ENCODE results near the gene ACAP3.
A peak's percentile ranks its signal among the peaks of the same experiment; 100 is the strongest.
"Not testable (repeated sequence)": the region's sequence is repeated elsewhere in the genome, so short reads cannot be mapped to it uniquely, and the experiment has no call there.

The ACAP3 gene

GRCh38 chr1:1316199-1316598 lies 8.5 kb upstream of the ACAP3 start:
- not testable (repeated sequence) for H3K23ac ChIP-seq (ENCODE audit: low read depth, low read length, poor library complexity); H3K4ac ChIP-seq (ENCODE audit: low read length); H3K18ac ChIP-seq (ENCODE audit: low read length); H2BK5ac ChIP-seq (ENCODE audit: low read length); H2BK120ac ChIP-seq (ENCODE audit: low read depth, low read length); H2AFZ ChIP-seq (ENCODE audit: low read length); H4K91ac ChIP-seq (ENCODE audit: low read depth, low read length, poor library complexity); H3K14ac ChIP-seq (ENCODE audit: low read length); H3K4me1 ChIP-seq (ENCODE audit: control insufficient read depth in 2 of 2, insufficient read depth in 1 of 2, low read depth in 1 of 2, low read length in 2 of 2); H2BK15ac ChIP-seq (ENCODE audit: low read length); H4K8ac ChIP-seq (ENCODE audit: low read depth, low read length); H3K4me3 ChIP-seq (ENCODE audit: low read length in 2 of 2); H3K9me3 ChIP-seq (replicated peaks in 1 of 2; ENCODE audit: control insufficient read depth in 2 of 2, insufficient read depth in 1 of 2, low read depth in 1 of 2, low read length in 2 of 2); H2BK12ac ChIP-seq (ENCODE audit: low read length); H3K4me2 ChIP-seq (ENCODE audit: insufficient read depth, low read length, poor library complexity, severe bottlenecking); DNase-seq (ENCODE audit: low spot score); H3K27me3 ChIP-seq (ENCODE audit: control insufficient read depth in 3 of 3, insufficient read depth in 3 of 3, low read depth in 1 of 3, low read length in 3 of 3); H2AK5ac ChIP-seq (ENCODE audit: low read depth, low read length); H3K9ac ChIP-seq (ENCODE audit: low read depth, low read length, poor library complexity)
- peaks cover 50 to 94% of the 10 kb centered on the region in 2 donors for H3K36me3 ChIP-seq (replicated peaks in 1 of 2; ENCODE audit: control insufficient read depth in 2 of 2, insufficient read depth in 2 of 2, low read length in 2 of 2)
- H3K27ac ChIP-seq (replicated peaks; ENCODE audit: low read length): peak overlapping the region; percentile 69
- peaks cover 34% of the 10 kb centered on the region for H3K79me1 ChIP-seq (ENCODE audit: low read depth, low read length)
- WGBS, 2 donors (ENCODE audit: extremely low coverage in 2 of 2, insufficient read length in 2 of 2, insufficient replicate concordance in 1 of 2): no CpG with 5 or more reads among the region's 8 CpGs

GRCh38 chr1:1315435-1315954 lies 7.8 kb upstream of the ACAP3 start:
- Histone ChIP-seq H3K4ac (ENCODE audit: low read length) (no peak overlapping the region), H3K4me2 (ENCODE audit: insufficient read depth, low read length, poor library complexity, severe bottlenecking) (no peak overlapping the region), H3K36me3 (replicated peaks in 1 of 2; ENCODE audit: control insufficient read depth in 2 of 2, insufficient read depth in 2 of 2, low read length in 2 of 2) (peaks cover 52 to 94% of the 10 kb centered on the region in 2 donors), H4K8ac (ENCODE audit: low read depth, low read length) (no peak overlapping the region), H3K23ac (ENCODE audit: low read depth, low read length, poor library complexity) (peak overlapping the region; percentile 97), H2BK12ac (ENCODE audit: low read length) (no peak overlapping the region), H3K9me3 (replicated peaks in 1 of 2; ENCODE audit: control insufficient read depth in 2 of 2, insufficient read depth in 1 of 2, low read depth in 1 of 2, low read length in 2 of 2) (no peaks in the 10 kb centered on the region), H3K27me3 (ENCODE audit: control insufficient read depth in 3 of 3, insufficient read depth in 3 of 3, low read depth in 1 of 3, low read length in 3 of 3) (no peaks in the 10 kb centered on the region), H3K14ac (ENCODE audit: low read length) (no peak overlapping the region), H2BK5ac (ENCODE audit: low read length) (peak overlapping the region; percentile 87), H3K4me3 (ENCODE audit: low read length in 2 of 2) (no peak overlapping the region), H2AK5ac (ENCODE audit: low read depth, low read length) (peak overlapping the region; percentile 94), H3K27ac (replicated peaks; ENCODE audit: low read length) (peak overlapping the region; percentile 69), H4K91ac (ENCODE audit: low read depth, low read length, poor library complexity) (no peak overlapping the region), H3K79me1 (ENCODE audit: low read depth, low read length) (peaks cover 28% of the 10 kb centered on the region), H2BK15ac (ENCODE audit: low read length) (no peak overlapping the region), H3K9ac (ENCODE audit: low read depth, low read length, poor library complexity) (no peak overlapping the region), H2BK120ac (ENCODE audit: low read depth, low read length) (peak overlapping the region; percentile 72), H3K4me1 (ENCODE audit: control insufficient read depth in 2 of 2, insufficient read depth in 1 of 2, low read depth in 1 of 2, low read length in 2 of 2) (peaks cover 0 to 7% of the 10 kb centered on the region in 2 donors), H2AFZ (ENCODE audit: low read length) (no peak overlapping the region), H3K18ac (ENCODE audit: low read length) (no peak overlapping the region)
- no CpG with 5 or more reads among the region's 26 CpGs for WGBS, 2 donors (ENCODE audit: extremely low coverage in 2 of 2, insufficient read length in 2 of 2, insufficient replicate concordance in 1 of 2)
- no peak for DNase-seq (ENCODE audit: low spot score)

DNA sequence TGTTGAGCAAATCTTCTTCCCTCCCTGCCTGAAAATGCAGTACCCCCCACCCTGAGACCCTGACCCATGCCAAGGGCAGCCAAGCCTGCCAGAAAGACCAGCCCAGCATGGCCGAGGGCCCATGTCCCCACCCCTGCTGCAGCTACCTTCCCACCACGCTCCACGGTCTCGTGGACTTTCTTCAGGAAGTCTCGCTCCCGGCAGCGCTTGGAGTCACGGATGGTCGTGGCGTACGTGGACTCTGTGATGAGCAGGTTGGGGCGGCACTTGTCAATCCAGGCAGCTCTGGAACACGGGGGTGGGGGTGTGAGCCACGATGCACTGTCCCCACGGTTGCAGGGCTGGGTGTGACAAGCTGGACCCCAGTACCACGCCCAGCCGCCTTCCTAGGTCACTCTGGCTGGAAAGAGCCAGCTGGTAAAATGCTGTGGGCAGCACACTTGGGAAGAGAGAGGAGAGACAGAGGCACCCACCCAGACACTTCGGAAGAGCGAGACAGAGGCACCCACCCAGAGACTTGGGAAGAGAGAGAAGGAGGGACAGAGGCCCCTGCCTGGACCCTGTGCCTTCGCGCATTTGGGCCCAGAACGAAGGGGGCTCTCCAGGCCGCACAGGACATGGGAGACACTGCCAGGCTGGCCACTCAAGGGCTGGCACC lies 7.1 kb upstream of the ACAP3 start:
- Histone ChIP-seq H3K4ac (ENCODE audit: low read length) (no peak overlapping the region), H3K9ac (ENCODE audit: low read depth, low read length, poor library complexity) (peak overlapping the region; percentile 60), H2BK12ac (ENCODE audit: low read length) (no peak overlapping the region), H3K14ac (ENCODE audit: low read length) (no peak overlapping the region), H3K9me3 (replicated peaks in 1 of 2; ENCODE audit: control insufficient read depth in 2 of 2, insufficient read depth in 1 of 2, low read depth in 1 of 2, low read length in 2 of 2) (no peaks in the 10 kb centered on the region), H2BK120ac (ENCODE audit: low read depth, low read length) (peak overlapping the region; percentile 72), H3K18ac (ENCODE audit: low read length) (no peak overlapping the region), H2BK5ac (ENCODE audit: low read length) (peak overlapping the region; percentile 87), H4K91ac (ENCODE audit: low read depth, low read length, poor library complexity) (no peak overlapping the region), H3K4me2 (ENCODE audit: insufficient read depth, low read length, poor library complexity, severe bottlenecking) (no peak overlapping the region), H3K27ac (replicated peaks; ENCODE audit: low read length) (peak overlapping the region; percentile 61), H2BK15ac (ENCODE audit: low read length) (no peak overlapping the region), H3K27me3 (ENCODE audit: control insufficient read depth in 3 of 3, insufficient read depth in 3 of 3, low read depth in 1 of 3, low read length in 3 of 3) (no peaks in the 10 kb centered on the region), H2AFZ (ENCODE audit: low read length) (no peak overlapping the region), H4K8ac (ENCODE audit: low read depth, low read length) (peak overlapping the region; percentile 65), H3K36me3 (replicated peaks in 1 of 2; ENCODE audit: control insufficient read depth in 2 of 2, insufficient read depth in 2 of 2, low read length in 2 of 2) (peaks cover 57 to 94% of the 10 kb centered on the region in 2 donors), H2AK5ac (ENCODE audit: low read depth, low read length) (peak overlapping the region; percentile 94), H3K79me1 (ENCODE audit: low read depth, low read length) (peaks cover 22% of the 10 kb centered on the region), H3K4me1 (ENCODE audit: control insufficient read depth in 2 of 2, insufficient read depth in 1 of 2, low read depth in 1 of 2, low read length in 2 of 2) (peaks cover 0 to 7% of the 10 kb centered on the region in 2 donors), H3K4me3 (ENCODE audit: low read length in 2 of 2) (no peak overlapping the region), H3K23ac (ENCODE audit: low read depth, low read length, poor library complexity) (peak overlapping the region; percentile 97)
- no peak for DNase-seq (ENCODE audit: low spot score)
- WGBS, 2 donors (ENCODE audit: extremely low coverage in 2 of 2, insufficient read length in 2 of 2, insufficient replicate concordance in 1 of 2): no CpG with 5 or more reads among the region's 23 CpGs

DNA sequence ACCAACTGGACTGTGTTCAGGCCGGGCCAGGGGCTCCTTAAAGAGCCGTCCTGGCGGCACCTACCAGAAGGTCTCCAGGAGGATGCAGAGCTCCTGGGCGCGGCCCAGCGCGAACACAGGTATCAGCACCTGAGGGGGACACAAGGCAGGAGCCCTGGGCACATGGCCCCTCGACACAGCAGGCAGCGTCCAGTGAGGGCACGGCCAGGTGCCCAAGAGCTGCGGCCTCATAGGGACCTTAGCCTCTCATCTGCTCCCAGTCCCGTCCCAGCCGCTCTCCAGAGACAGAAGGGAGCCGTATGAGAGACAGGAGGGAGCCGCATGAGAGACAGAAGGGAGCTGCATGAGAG lies 6.5 kb upstream of the ACAP3 start:
- no peak overlapping the region for H3K14ac ChIP-seq (ENCODE audit: low read length)
- H3K36me3 ChIP-seq (replicated peaks in 1 of 2; ENCODE audit: control insufficient read depth in 2 of 2, insufficient read depth in 2 of 2, low read length in 2 of 2): peaks cover 52 to 94% of the 10 kb centered on the region in 2 donors
- no peak overlapping the region for H3K9ac ChIP-seq (ENCODE audit: low read depth, low read length, poor library complexity)
- H2AFZ ChIP-seq (ENCODE audit: low read length): no peak overlapping the region
- peaks cover 20% of the 10 kb centered on the region for H3K79me1 ChIP-seq (ENCODE audit: low read depth, low read length)
- no CpG with 5 or more reads among the region's 15 CpGs for WGBS, 2 donors (ENCODE audit: extremely low coverage in 2 of 2, insufficient read length in 2 of 2, insufficient replicate concordance in 1 of 2)
- H2BK12ac ChIP-seq (ENCODE audit: low read length): no peak overlapping the region
- no peak overlapping the region for H4K8ac ChIP-seq (ENCODE audit: low read depth, low read length)
- H3K4me1 ChIP-seq (ENCODE audit: control insufficient read depth in 2 of 2, insufficient read depth in 1 of 2, low read depth in 1 of 2, low read length in 2 of 2): peaks cover 5 to 13% of the 10 kb centered on the region in 2 donors
- no peak overlapping the region for H4K91ac ChIP-seq (ENCODE audit: low read depth, low read length, poor library complexity)
- no peak overlapping the region for H3K18ac ChIP-seq (ENCODE audit: low read length)
- H3K4me2 ChIP-seq (ENCODE audit: insufficient read depth, low read length, poor library complexity, severe bottlenecking): no peak overlapping the region
- H2BK5ac ChIP-seq (ENCODE audit: low read length): no peak overlapping the region
- H2BK15ac ChIP-seq (ENCODE audit: low read length): no peak overlapping the region
- H2AK5ac ChIP-seq (ENCODE audit: low read depth, low read length): no peak overlapping the region
- no peak overlapping the region for H3K4ac ChIP-seq (ENCODE audit: low read length)
- H3K27ac ChIP-seq (replicated peaks; ENCODE audit: low read length): no peak overlapping the region
- no peaks in the 10 kb centered on the region for H3K27me3 ChIP-seq (ENCODE audit: control insufficient read depth in 3 of 3, insufficient read depth in 3 of 3, low read depth in 1 of 3, low read length in 3 of 3)
- H3K4me3 ChIP-seq (ENCODE audit: low read length in 2 of 2): peak overlapping the region in 1 of 2 donors; percentile 21
- DNase-seq (ENCODE audit: low spot score): no peak
- no peak overlapping the region for H2BK120ac ChIP-seq (ENCODE audit: low read depth, low read length)
- no peak overlapping the region for H3K23ac ChIP-seq (ENCODE audit: low read depth, low read length, poor library complexity)
- H3K9me3 ChIP-seq (replicated peaks in 1 of 2; ENCODE audit: control insufficient read depth in 2 of 2, insufficient read depth in 1 of 2, low read depth in 1 of 2, low read length in 2 of 2): no peaks in the 10 kb centered on the region

Data from neuronal stem cell (in vitro differentiated cells).